ENCODE data around the gene PRR19.

Gene PRR19

GRCh38 chr19:42281827-42282762 is 19.8 kb upstream of the PRR19 start:
- H3K27me3 ChIP-seq (ENCODE audit: insufficient read depth, low read length, poor library complexity, severe bottlenecking), result no peaks in the 10 kb centered on the region
- H3K79me2 ChIP-seq (ENCODE audit: insufficient read depth, low read length), result peaks cover 39% of the 10 kb centered on the region
- H4K20me1 ChIP-seq (ENCODE audit: insufficient read depth, low read length, poor library complexity, severe bottlenecking), result peaks cover 20% of the 10 kb centered on the region
- no peaks in the 10 kb centered on the region for H3K9me3 ChIP-seq (ENCODE audit: insufficient read depth, low read depth, low read length)
- H3K4me1 ChIP-seq (ENCODE audit: insufficient read depth, low read length, poor library complexity, severe bottlenecking), result peaks cover 54% of the 10 kb centered on the region
- peaks cover 3% of the 10 kb centered on the region; the same call in 1 of the 2 replicates for H3K36me3 ChIP-seq (ENCODE audit: insufficient read depth, low read length)
- no peak overlapping the region for H2AFZ ChIP-seq (ENCODE audit: low read length)
- peak overlapping the region; percentile 87 for H3K4me2 ChIP-seq (ENCODE audit: low read depth, low read length, poor library complexity, severe bottlenecking)
- peak overlapping the region; percentile 76 for H3K9ac ChIP-seq (ENCODE audit: low read depth, low read length, poor library complexity, severe bottlenecking)
- TF ChIP-seq CTCF (conservative IDR thresholded peaks at IDR 0.05; ENCODE audit: low read length) (no peak), EZH2phosphoT487 (IDR thresholded peaks at IDR 0.05; ENCODE audit: borderline replicate concordance) (no peak)
- H3F3A ChIP-seq (ENCODE audit: low read depth), result peaks cover 5% of the 10 kb centered on the region; the same call in 1 of the 2 replicates
- peak overlapping the region; percentile 74 for H3K4me3 ChIP-seq (ENCODE audit: low read length, poor library complexity, severe bottlenecking)
- H3K9me2 ChIP-seq (replicated peaks; ENCODE audit: low read depth, low read length), result no peaks in the 10 kb centered on the region

GRCh38 chr19:42282819-42283187 is 19.1 kb upstream of the PRR19 start:
- peaks cover 20% of the 10 kb centered on the region for H4K20me1 ChIP-seq (ENCODE audit: insufficient read depth, low read length, poor library complexity, severe bottlenecking)
- TF ChIP-seq CTCF (conservative IDR thresholded peaks at IDR 0.05; ENCODE audit: low read length) (no peak), EZH2phosphoT487 (IDR thresholded peaks at IDR 0.05; ENCODE audit: borderline replicate concordance) (no peak)
- peak overlapping the region; percentile 87 for H3K4me2 ChIP-seq (ENCODE audit: low read depth, low read length, poor library complexity, severe bottlenecking)
- no peak overlapping the region for H2AFZ ChIP-seq (ENCODE audit: low read length)
- no peaks in the 10 kb centered on the region for H3K27me3 ChIP-seq (ENCODE audit: insufficient read depth, low read length, poor library complexity, severe bottlenecking)
- no peaks in the 10 kb centered on the region for H3K9me2 ChIP-seq (replicated peaks; ENCODE audit: low read depth, low read length)
- peaks cover 5% of the 10 kb centered on the region; the same call in 1 of the 2 replicates for H3F3A ChIP-seq (ENCODE audit: low read depth)
- peaks cover 10% of the 10 kb centered on the region; the same call in 1 of the 2 replicates for H3K36me3 ChIP-seq (ENCODE audit: insufficient read depth, low read length)
- peaks cover 36% of the 10 kb centered on the region for H3K79me2 ChIP-seq (ENCODE audit: insufficient read depth, low read length)
- H3K9me3 ChIP-seq (ENCODE audit: insufficient read depth, low read depth, low read length), result no peaks in the 10 kb centered on the region
- peak overlapping the region; percentile 76 for H3K9ac ChIP-seq (ENCODE audit: low read depth, low read length, poor library complexity, severe bottlenecking)
- H3K4me1 ChIP-seq (ENCODE audit: insufficient read depth, low read length, poor library complexity, severe bottlenecking), result peaks cover 54% of the 10 kb centered on the region
- H3K4me3 ChIP-seq (ENCODE audit: low read length, poor library complexity, severe bottlenecking), result peak overlapping the region; percentile 75

- peaks cover 5% of the 10 kb centered on the region; the same call in 1 of the 2 replicates for H3F3A ChIP-seq (ENCODE audit: low read depth)
- H3K36me3 ChIP-seq (ENCODE audit: insufficient read depth, low read length), result peaks cover 16% of the 10 kb centered on the region; the same call in 1 of the 2 replicates
- no peaks in the 10 kb centered on the region for H3K27me3 ChIP-seq (ENCODE audit: insufficient read depth, low read length, poor library complexity, severe bottlenecking)
- peak overlapping the region; percentile 75 for H3K4me3 ChIP-seq (ENCODE audit: low read length, poor library complexity, severe bottlenecking)
- no peaks in the 10 kb centered on the region for H3K9me2 ChIP-seq (replicated peaks; ENCODE audit: low read depth, low read length)
- peak overlapping the region; percentile 76 for H3K9ac ChIP-seq (ENCODE audit: low read depth, low read length, poor library complexity, severe bottlenecking)
- H3K79me2 ChIP-seq (ENCODE audit: insufficient read depth, low read length), result peaks cover 35% of the 10 kb centered on the region
- peaks cover 22% of the 10 kb centered on the region for H4K20me1 ChIP-seq (ENCODE audit: insufficient read depth, low read length, poor library complexity, severe bottlenecking)
- no peaks in the 10 kb centered on the region for H3K9me3 ChIP-seq (ENCODE audit: insufficient read depth, low read depth, low read length)
- H2AFZ ChIP-seq (ENCODE audit: low read length), result no peak overlapping the region
- TF ChIP-seq CTCF (conservative IDR thresholded peaks at IDR 0.05; ENCODE audit: low read length) (no peak), EZH2phosphoT487 (IDR thresholded peaks at IDR 0.05; ENCODE audit: borderline replicate concordance) (no peak)
- H3K4me1 ChIP-seq (ENCODE audit: insufficient read depth, low read length, poor library complexity, severe bottlenecking), result peaks cover 52% of the 10 kb centered on the region
- H3K4me2 ChIP-seq (ENCODE audit: low read depth, low read length, poor library complexity, severe bottlenecking), result peak overlapping the region; percentile 87
Observed at GRCh38 chr19:42283188-42284065, 18.5 kb upstream of the PRR19 start.
